Upper lobe of right lung (tissue), 1 donor: ENCODE measurements around the gene KDM1A. TPM values are rescaled to one million over a fixed set of nuclear protein-coding genes. Genes with fewer than 3 reads are reported as not detected.

Experiments used
- ATAC-seq: fragments of 200-7000 bp; cut with Tn5 transposase; one replicate; pipeline ENCODE4 v1.9.1; 2020; ENCODE audit warnings: mild to moderate bottlenecking, moderate library complexity
- DNase-seq: peaks from one replicate; pipeline ENCODE4 v3.0.0-alpha.2; 2020
- H3K27ac ChIP-seq: fragments of 200-600 bp; one replicate; pipeline ENCODE4 v1.8.0; 2022
- H3K27me3 ChIP-seq: fragments of 200-600 bp; one replicate; pipeline ENCODE4 v1.8.0; 2022; ENCODE audit warnings: mild to moderate bottlenecking
- H3K36me3 ChIP-seq: fragments of 200-600 bp; one replicate; pipeline ENCODE4 v1.8.0; 2022
- H3K4me1 ChIP-seq: fragments of 200-600 bp; one replicate; pipeline ENCODE4 v1.8.0; 2022
- H3K4me3 ChIP-seq: fragments of 200-600 bp; one replicate; pipeline ENCODE4 v1.8.0; 2022; ENCODE audit warnings: mild to moderate bottlenecking
- H3K9me3 ChIP-seq: fragments of 200-600 bp; one replicate; pipeline ENCODE4 v1.8.0; 2022
- intact Hi-C: fragments of 100-400 bp; cut with DNase I; formaldehyde crosslinking; loops from one replicate; pipeline ENCODE4 v1.11.0; 2022
- total RNA-seq: library from RNA; stranded (reverse); fragmentation: NEBNext Ultra II Directional; extraction: Animal tissue kit (Norgen Biotek cat#: 25700); gene quantifications from one replicate; pipeline ENCODE4 v1.2.1, GENCODE V29; 2021
- TF ChIP-seq, protein P1 (sequence below): fragments of 200-600 bp; IDR thresholded peaks from one replicate; pipeline ENCODE4 v1.8.0; 2022; ENCODE audit warnings: antibody characterized with exemption
- donor health status: DM: no; HTN: yes; CAD: no; lungs with severe emphysema.

Gene KDM1A
- total RNA-seq, 1 donor from 2014 or later, result 35.8 TPM

DNA sequence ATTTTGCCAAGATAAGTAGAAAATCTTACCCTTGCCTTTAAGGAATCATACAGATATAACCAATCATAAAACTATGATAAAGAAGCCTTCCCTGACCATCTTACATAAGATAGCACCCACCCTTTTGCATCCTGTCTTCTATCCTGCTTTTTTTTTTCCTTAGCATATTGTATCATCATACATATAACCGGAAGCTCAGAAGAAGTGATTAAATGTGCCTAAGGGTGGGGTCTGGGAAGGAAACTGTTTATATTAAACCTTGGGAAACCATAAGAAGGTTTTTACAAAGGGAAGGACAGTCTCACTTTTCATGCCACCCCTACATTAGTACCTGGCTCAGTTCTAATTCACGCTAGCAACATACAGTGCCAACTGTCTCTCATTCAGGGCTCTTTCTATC lies 82.6 kb downstream of the KDM1A start:
- peaks cover 6% of the 10 kb centered on the region for H3K36me3 ChIP-seq
- H3K27ac ChIP-seq, result peak overlapping the region; percentile 51
- H3K9me3 ChIP-seq, result no peaks in the 10 kb centered on the region
- DNase-seq, result no peak
- TF ChIP-seq, protein P1, sequence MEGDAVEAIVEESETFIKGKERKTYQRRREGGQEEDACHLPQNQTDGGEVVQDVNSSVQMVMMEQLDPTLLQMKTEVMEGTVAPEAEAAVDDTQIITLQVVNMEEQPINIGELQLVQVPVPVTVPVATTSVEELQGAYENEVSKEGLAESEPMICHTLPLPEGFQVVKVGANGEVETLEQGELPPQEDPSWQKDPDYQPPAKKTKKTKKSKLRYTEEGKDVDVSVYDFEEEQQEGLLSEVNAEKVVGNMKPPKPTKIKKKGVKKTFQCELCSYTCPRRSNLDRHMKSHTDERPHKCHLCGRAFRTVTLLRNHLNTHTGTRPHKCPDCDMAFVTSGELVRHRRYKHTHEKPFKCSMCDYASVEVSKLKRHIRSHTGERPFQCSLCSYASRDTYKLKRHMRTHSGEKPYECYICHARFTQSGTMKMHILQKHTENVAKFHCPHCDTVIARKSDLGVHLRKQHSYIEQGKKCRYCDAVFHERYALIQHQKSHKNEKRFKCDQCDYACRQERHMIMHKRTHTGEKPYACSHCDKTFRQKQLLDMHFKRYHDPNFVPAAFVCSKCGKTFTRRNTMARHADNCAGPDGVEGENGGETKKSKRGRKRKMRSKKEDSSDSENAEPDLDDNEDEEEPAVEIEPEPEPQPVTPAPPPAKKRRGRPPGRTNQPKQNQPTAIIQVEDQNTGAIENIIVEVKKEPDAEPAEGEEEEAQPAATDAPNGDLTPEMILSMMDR, result no peak
- H3K4me3 ChIP-seq, result no peak overlapping the region
- ATAC-seq, result no peak
- peaks cover 47% of the 10 kb centered on the region for H3K4me1 ChIP-seq
- H3K27me3 ChIP-seq, result no peaks in the 10 kb centered on the region
- intact Hi-C loops, result no loop called here

DNA sequence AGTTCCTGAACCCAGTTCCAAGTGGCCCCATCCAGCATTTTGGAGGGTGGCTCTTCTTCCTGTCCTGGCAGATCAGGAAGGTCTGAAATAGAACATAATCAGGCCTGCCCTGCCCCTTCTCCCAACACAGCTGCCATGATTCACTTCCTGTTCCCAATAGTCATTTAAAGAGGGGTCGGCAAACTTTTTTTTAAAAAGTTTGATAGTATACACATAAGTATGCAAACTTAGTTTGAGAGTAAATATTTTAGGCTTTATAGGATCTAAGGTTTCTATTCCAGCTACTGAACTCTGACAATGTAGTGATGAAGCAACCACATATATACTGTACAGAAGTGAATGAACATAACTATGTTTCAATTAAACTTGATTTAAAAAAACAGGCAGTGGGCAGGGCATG lies 83.0 kb downstream of the KDM1A start:
- no peaks in the 10 kb centered on the region for H3K27me3 ChIP-seq
- H3K4me3 ChIP-seq, result no peak overlapping the region
- intact Hi-C loops, result no loop called here
- TF ChIP-seq, protein P1, result no peak
- H3K9me3 ChIP-seq, result no peaks in the 10 kb centered on the region
- peaks cover 47% of the 10 kb centered on the region for H3K4me1 ChIP-seq
- H3K27ac ChIP-seq, result peak overlapping the region; percentile 51
- H3K36me3 ChIP-seq, result peaks cover 10% of the 10 kb centered on the region
- ATAC-seq (no peak), DNase-seq (no peak)

GRCh38 chr1:23103001-23103889 lies 84.0 kb downstream of the KDM1A start:
- Histone ChIP-seq H3K36me3 (peaks cover 18% of the 10 kb centered on the region), H3K27me3 (no peaks in the 10 kb centered on the region), H3K9me3 (no peaks in the 10 kb centered on the region), H3K27ac (peak overlapping the region; percentile 15), H3K4me3 (no peak overlapping the region), H3K4me1 (peaks cover 47% of the 10 kb centered on the region)
- DNase-seq (no peak), ATAC-seq (peak; percentile 50)
- TF ChIP-seq, protein P1, result no peak
- intact Hi-C loops, result no loop called here

GRCh38 chr1:23108918-23109533 lies 89.8 kb downstream of the KDM1A start:
- Histone ChIP-seq H3K36me3 (peaks cover 18% of the 10 kb centered on the region), H3K27ac (no peak overlapping the region), H3K9me3 (no peaks in the 10 kb centered on the region), H3K4me3 (no peak overlapping the region), H3K27me3 (no peaks in the 10 kb centered on the region), H3K4me1 (peaks cover 12% of the 10 kb centered on the region)
- DNase-seq (no peak), ATAC-seq (no peak)
- intact Hi-C loops, result no loop called here
- TF ChIP-seq, protein P1, result no peak

DNA sequence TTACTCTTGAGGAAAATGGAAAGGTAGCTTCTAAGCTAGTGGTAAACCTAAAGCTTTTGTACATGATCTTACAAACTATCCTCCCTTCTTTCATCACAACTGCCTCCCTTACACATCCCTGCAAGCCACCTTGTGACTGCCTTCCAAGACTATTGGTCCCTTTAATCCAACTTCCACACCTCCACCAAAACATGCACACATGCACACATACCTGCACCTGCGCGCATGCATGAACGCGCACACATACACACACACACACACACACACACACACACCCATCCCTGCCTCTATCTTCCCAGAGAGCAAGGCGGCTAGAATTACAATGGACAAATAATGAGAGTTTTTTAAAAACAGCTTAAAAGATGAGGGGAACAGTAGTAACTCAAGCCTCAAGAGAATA lies 91.1 kb downstream of the KDM1A start:
- H3K4me3 ChIP-seq, result no peak overlapping the region
- intact Hi-C loops, result no loop called here
- H3K27ac ChIP-seq, result no peak overlapping the region
- no peaks in the 10 kb centered on the region for H3K9me3 ChIP-seq
- DNase-seq, result no peak
- no peak for ATAC-seq
- TF ChIP-seq, protein P1, result no peak
- H3K4me1 ChIP-seq, result peaks cover 25% of the 10 kb centered on the region
- H3K36me3 ChIP-seq, result peaks cover 17% of the 10 kb centered on the region
- H3K27me3 ChIP-seq, result no peaks in the 10 kb centered on the region
